Fibroblast of gingiva (primary cell): ENCODE results near the gene MPZL2.

ENCODE experiments used
- DNase-seq: peaks from one replicate; pipeline ENCODE4 v3.0.0-alpha.2; 2011; ENCODE audit warnings: low read depth

MPZL2 gene

GRCh38 chr11:118219732-118220131 is 44.4 kb downstream of the MPZL2 start:
- no peak for DNase-seq

GRCh38 chr11:118219244-118219643 is 44.9 kb downstream of the MPZL2 start:
- DNase-seq = no peak

DNA sequence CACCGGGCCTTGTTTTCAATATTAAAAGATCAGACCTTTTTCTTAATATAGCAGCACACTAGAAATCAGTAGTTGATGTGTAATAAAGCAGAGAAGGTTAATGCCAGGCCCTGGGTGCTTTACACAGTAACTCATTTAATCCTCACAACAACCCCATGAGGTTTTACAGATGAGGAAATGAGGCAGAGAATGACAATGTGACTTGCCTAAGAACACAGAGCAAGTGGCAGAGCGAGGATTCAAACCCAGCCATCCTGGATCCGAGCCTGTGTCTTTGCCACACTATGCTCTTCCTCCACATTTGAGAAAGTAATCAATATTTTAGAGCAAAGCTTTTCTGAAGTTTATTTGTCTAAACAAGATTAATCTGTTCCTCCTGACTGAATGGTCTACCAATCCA is 46.5 kb downstream of the MPZL2 start:
- no peak for DNase-seq

GRCh38 chr11:118216621-118217481 is 47.2 kb downstream of the MPZL2 start:
- DNase-seq = no peak

- DNase-seq = no peak
Observed at GRCh38 chr11:118215765-118216164, 48.3 kb downstream of the MPZL2 start.

DNA sequence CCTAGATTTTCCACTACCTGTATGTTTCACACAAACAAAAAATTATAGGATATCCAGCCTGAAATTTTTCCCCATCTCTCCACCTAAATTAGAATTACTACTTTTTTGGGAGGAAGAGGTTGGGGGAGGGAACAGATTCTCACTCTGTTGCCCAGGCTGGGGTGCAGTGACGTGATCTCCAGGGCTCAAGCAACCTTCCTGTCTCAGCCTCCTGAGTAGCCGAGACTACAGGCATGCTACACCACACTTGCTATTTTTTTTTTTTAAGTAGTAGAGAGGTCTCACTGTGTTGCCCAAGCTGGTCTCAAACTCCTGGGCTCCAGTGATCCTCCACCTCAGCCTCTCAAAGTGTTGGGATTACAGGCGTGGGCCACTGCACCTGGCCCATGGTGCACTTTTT is 48.8 kb downstream of the MPZL2 start:
- DNase-seq = no peak

DNA sequence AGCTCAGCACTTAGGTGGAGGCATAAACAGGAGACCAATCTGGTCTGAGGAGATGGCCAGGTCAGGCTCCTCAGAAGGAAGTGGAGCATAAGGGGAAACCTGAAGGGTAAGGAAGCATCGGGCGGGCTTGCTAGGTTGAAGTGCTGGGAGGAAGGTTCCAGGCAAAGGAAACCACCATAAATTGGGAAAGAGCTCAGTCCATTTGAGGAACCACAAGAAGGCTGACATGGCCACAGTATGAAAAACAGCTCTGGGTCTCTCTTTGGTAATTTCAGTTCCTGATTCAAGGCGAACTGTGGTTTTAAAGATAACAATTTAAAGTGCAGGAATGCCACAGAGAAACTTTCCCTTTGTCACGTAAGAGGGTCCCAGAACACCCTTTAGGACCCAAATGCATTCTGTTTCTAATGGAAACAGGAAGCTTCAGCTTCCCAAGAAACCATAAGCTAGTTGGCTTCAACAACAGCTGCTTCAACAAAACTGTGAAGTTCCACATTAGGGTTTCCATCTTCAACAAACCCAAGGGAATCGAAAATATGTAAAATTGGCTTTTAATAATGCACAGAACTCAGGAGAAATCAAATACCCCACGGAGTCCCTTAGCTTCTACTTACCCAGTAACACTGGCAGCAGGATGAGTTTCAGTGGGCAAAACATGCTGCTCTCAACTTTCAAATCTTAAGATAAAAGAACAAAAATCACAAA is 49.7 kb downstream of the MPZL2 start:
- no peak for DNase-seq

GRCh38 chr11:118213781-118214180 is 50.3 kb downstream of the MPZL2 start:
- DNase-seq = no peak

- no peak for DNase-seq
Observed at GRCh38 chr11:118213201-118213600, 50.9 kb downstream of the MPZL2 start.

DNA sequence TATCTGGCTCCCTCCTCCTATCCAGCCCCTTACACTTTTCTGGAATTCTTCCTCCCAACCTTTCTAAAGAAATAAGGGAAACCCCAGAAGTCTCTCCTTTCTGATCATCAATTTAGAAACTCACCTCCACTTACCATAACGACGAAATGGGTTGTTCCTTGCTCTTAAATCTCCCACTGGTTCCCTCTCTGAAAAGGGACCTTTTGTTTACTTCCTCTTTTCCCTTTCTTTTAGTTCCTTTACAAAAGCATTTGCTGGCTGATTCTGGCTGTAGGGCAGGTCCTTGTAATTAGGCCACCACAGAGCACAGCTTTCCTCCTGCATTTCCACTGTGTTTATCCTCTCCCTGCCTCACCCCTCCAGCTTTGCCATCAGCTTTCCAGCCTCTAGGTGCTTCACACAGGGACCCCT is 51.3 kb downstream of the MPZL2 start:
- DNase-seq = no peak

DNA sequence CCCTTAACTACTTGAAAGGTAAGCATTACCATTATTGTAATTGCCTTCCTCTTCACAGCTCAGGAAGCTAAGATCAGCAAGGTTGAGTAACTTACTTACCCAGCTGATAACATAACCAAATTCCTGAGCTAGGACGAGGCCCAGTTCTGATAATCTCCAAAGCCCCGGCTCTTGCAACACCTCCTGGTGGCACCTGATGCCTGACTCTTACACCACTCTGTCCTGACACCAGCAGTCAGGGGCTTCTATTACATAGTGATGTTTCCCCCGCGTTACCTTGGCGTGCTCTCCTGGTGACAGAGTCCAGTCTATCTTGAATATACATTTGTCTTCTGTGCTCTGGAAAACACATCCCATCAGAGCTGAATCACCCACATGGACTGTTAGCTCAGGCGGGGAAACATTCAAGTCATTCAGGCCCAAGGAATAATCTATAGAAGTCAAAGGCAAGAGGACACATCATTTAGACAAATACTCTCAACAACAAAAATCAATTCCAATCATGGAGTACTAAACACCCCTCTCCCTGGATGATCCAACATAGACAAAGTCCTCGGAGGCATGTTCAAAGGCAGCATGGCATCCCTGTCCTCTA is 51.9 kb downstream of the MPZL2 start:
- DNase-seq = no peak

DNA sequence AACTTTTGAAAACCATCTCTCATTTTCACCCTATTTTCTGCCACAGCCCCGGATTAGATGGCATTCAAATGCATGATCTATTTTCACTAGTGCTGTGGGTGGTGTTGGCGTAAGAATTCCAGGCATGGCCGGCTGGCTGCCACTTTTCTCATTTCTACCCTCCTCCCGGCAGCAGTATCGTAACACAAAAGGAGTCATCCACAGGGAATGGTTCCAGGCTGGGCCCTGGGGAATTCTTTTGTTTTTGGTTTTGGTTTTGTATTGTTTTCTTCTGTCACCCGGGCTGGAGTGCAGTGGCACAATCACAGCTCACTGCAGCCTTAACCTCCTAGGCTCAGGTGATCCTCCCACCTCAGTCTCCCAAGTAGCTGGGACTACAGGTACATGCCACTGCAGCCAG is 53.1 kb downstream of the MPZL2 start:
- DNase-seq = peak; percentile 45

DNA sequence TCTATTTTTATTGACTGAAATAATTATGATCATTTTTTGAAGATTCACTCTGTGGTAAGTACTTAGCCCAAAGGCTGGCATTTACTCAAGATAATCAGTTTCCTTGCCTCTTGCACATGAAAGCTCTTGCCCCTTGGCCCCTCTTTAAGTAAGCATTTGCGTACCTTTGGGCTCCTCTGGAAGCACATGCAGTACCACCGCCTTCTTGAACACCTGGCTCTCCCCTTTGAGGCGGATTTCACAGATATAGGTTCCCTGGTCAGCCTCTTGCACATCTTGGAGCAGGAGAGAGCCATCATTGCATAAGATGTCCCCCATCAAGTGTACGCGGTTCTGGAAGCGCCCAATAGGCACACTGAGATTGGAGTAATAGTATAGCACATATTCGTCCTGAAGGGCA is 53.8 kb downstream of the MPZL2 start:
- DNase-seq = no peak

DNA sequence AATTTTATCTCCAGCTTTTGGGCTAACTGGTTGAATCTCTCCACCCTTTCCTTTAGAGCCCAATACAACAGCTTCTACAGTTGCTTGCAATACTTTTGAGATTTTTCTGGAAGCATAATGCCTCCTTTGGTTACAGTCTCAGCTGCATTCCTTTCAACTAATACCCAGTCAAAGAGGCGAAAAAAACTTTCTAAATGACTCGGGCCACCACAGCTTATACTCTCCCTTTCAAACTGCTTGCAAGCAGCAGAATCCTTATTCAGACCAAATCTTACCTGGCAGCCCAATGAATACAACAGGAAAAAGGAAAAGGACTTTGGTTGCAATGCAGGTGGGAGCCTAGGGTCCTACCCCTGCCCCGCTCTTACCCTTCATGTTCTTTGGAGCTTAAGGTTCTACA is 55.1 kb downstream of the MPZL2 start:
- DNase-seq = no peak

- no peak for DNase-seq
Observed at GRCh38 chr11:118207079-118207478, 57.0 kb downstream of the MPZL2 start.

- no peak for DNase-seq
Observed at GRCh38 chr11:118206391-118207031, 57.6 kb downstream of the MPZL2 start.

- DNase-seq = no peak
Observed at GRCh38 chr11:118205606-118206378, 58.3 kb downstream of the MPZL2 start.
